ENCODE results near the gene CARD11. TPM values are rescaled to one million over a fixed set of nuclear protein-coding genes. Genes with fewer than 3 reads are reported as not detected.

The CARD11 gene
- total and polyA plus RNA-seq, 12 donors = 0.61 to 19.3 (median 2.7) TPM

- intact Hi-C loops (cut with DNase I) = no loop called here
- Histone ChIP-seq H3K27me3 (peaks cover 3% of the 10 kb centered on the region), H3K4me3 (no peak overlapping the region), H3K36me3 (replicated peaks in 1 of 2) (no peaks in the 10 kb centered on the region), H3K9me3 (replicated peaks in 1 of 3) (no peaks in the 10 kb centered on the region), H3K27ac (no peak overlapping the region), H3K4me1 (replicated peaks in 1 of 2) (no peaks in the 10 kb centered on the region)
- DNase-seq = peak in 2 of 7 donors; percentile 4 to 21
- TF ChIP-seq CTCF (IDR thresholded peaks at IDR 0.05) (no peak), POLR2A (IDR thresholded peaks at IDR 0.05) (no peak)
- 84 to 92% (median 89%) methylated on average over 4 of the region's 4 CpGs for WGBS, 4 donors
Observed at GRCh38 chr7:2945171-2945570, 98.5 kb downstream of the CARD11 start.

- 62 to 76% (median 68%) methylated on average over 5 of the region's 5 CpGs for WGBS, 4 donors
- DNase-seq = peak in 3 of 7 donors; percentile 2 to 29 (median 5)
- no peak overlapping the region for H3K27ac ChIP-seq
- no peaks in the 10 kb centered on the region for H3K9me3 ChIP-seq (replicated peaks in 1 of 3)
- intact Hi-C loops (cut with DNase I) = no loop called here
- H3K27me3 ChIP-seq = peaks cover 3% of the 10 kb centered on the region
- no peaks in the 10 kb centered on the region for H3K36me3 ChIP-seq (replicated peaks in 1 of 2)
- TF ChIP-seq CTCF (IDR thresholded peaks at IDR 0.05) (no peak), POLR2A (IDR thresholded peaks at IDR 0.05) (no peak)
- no peaks in the 10 kb centered on the region for H3K4me1 ChIP-seq (replicated peaks in 1 of 2)
- H3K4me3 ChIP-seq = no peak overlapping the region
Observed at GRCh38 chr7:2944739-2945138, 98.9 kb downstream of the CARD11 start.

- no peak for TF ChIP-seq CTCF (IDR thresholded peaks at IDR 0.05)
- intact Hi-C loops (cut with DNase I) = no loop called here
- 72 to 77% (median 75%) methylated on average over 32 to 35 of the region's 35 CpGs for WGBS, 4 donors
- Histone ChIP-seq H3K4me3 (no peak overlapping the region), H3K9me3 (replicated peaks in 1 of 3) (no peaks in the 10 kb centered on the region), H3K36me3 (replicated peaks in 1 of 2) (no peaks in the 10 kb centered on the region), H3K4me1 (replicated peaks in 1 of 2) (no peaks in the 10 kb centered on the region), H3K27ac (no peak overlapping the region), H3K27me3 (peaks cover 3% of the 10 kb centered on the region)
- peak in 1 of 7 donors; percentile 38 for DNase-seq
Observed at GRCh38 chr7:2943851-2944601, 99.6 kb downstream of the CARD11 start.

GRCh38 chr7:2941216-2941859 is 102.3 kb downstream of the CARD11 start:
- H3K9me3 ChIP-seq (replicated peaks in 1 of 3) = no peaks in the 10 kb centered on the region
- TF ChIP-seq POLR2A (IDR thresholded peaks at IDR 0.05) (no peak), CTCF (IDR thresholded peaks at IDR 0.05) (no peak)
- H3K27me3 ChIP-seq = peaks cover 3% of the 10 kb centered on the region
- H3K27ac ChIP-seq = no peak overlapping the region
- peak in 1 of 7 donors; percentile 42 for DNase-seq
- intact Hi-C loops (cut with DNase I) = no loop called here
- 76 to 79% (median 77%) methylated on average over 12 of the region's 12 CpGs for WGBS, 4 donors
- H3K36me3 ChIP-seq (replicated peaks in 1 of 2) = no peaks in the 10 kb centered on the region
- H3K4me3 ChIP-seq = no peak overlapping the region
- H3K4me1 ChIP-seq (replicated peaks in 1 of 2) = no peaks in the 10 kb centered on the region
